GM12874 (cell line): ENCODE data around the gene TTLL11.

ENCODE experiments used
- TF ChIP-seq, protein P1 (sequence below): IDR thresholded peaks from 2 replicates; pipeline ENCODE4 v1.5.1; 2011; ENCODE audit warnings: low read depth, mild to moderate bottlenecking, control low read depth, low read length, moderate library complexity; ENCODE audit not compliant: insufficient read depth

The TTLL11 gene

DNA sequence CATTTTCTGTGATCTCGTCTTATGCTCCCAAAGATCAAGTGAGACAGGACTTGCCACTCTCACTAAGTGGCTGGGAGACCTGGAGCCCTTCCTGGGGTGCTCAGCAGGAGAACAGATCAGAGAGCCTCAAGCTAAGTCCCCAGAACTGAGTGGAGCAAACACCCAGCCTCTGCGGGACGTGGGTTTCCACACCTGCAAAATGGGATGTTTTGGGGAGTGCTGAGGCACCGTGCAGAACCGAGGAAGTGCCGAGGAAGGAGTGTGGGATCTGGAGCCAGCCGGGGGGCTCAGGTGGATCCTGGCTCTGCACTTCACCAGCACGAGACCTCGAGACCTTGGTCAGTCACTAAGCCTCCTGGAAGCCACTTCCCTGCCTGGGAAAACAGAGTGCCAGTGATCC lies 275.6 kb downstream of the TTLL11 start:
- TF ChIP-seq, protein P1, sequence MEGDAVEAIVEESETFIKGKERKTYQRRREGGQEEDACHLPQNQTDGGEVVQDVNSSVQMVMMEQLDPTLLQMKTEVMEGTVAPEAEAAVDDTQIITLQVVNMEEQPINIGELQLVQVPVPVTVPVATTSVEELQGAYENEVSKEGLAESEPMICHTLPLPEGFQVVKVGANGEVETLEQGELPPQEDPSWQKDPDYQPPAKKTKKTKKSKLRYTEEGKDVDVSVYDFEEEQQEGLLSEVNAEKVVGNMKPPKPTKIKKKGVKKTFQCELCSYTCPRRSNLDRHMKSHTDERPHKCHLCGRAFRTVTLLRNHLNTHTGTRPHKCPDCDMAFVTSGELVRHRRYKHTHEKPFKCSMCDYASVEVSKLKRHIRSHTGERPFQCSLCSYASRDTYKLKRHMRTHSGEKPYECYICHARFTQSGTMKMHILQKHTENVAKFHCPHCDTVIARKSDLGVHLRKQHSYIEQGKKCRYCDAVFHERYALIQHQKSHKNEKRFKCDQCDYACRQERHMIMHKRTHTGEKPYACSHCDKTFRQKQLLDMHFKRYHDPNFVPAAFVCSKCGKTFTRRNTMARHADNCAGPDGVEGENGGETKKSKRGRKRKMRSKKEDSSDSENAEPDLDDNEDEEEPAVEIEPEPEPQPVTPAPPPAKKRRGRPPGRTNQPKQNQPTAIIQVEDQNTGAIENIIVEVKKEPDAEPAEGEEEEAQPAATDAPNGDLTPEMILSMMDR: no peak

DNA sequence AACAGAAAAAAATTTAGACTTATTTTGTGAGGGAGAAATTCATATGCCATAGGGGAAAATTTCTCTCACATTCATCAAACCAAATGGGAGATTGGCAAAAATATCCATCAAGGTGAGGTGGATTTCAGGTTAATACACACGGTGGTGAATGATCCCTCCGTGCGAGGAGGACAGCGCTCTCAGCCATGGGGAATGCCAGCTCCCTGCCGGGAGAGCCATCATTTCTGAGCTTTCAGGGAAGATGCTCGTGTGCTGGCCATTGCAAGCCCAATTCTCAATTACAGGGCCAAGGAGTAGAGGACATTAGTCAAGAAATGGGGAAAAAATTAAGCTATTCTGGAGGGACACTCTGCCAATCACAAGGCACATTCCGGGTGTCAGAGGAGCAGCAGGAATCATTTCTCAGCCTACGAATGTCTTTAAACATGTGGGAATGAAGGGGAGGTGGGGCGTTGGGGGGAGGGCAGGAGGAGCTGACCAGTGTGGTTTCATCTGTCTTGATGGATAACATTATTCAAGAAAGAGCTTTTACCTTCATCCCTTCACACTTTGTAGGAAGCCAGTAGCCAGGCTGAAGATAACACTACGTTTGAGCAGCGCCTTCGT lies 276.2 kb downstream of the TTLL11 start:
- TF ChIP-seq, protein P1: no peak

DNA sequence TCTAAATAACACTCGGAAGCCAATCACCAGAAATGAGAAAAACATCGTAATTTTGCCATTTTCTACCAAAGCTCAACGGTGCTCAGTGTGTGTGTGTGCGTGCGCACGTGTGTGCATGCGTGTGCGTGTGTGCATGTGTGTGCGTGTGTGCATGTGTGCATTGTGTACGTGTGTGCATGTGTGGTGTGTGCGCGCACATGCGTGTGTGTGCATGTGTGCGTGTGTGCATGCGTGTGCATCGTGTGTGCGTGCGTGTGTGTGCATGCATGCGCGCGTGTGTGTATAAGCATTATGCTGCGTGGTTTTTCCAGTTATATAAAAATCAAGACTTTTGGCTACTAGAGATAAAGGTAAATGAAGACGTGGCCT lies 276.7 kb downstream of the TTLL11 start:
- TF ChIP-seq, protein P1: no peak

DNA sequence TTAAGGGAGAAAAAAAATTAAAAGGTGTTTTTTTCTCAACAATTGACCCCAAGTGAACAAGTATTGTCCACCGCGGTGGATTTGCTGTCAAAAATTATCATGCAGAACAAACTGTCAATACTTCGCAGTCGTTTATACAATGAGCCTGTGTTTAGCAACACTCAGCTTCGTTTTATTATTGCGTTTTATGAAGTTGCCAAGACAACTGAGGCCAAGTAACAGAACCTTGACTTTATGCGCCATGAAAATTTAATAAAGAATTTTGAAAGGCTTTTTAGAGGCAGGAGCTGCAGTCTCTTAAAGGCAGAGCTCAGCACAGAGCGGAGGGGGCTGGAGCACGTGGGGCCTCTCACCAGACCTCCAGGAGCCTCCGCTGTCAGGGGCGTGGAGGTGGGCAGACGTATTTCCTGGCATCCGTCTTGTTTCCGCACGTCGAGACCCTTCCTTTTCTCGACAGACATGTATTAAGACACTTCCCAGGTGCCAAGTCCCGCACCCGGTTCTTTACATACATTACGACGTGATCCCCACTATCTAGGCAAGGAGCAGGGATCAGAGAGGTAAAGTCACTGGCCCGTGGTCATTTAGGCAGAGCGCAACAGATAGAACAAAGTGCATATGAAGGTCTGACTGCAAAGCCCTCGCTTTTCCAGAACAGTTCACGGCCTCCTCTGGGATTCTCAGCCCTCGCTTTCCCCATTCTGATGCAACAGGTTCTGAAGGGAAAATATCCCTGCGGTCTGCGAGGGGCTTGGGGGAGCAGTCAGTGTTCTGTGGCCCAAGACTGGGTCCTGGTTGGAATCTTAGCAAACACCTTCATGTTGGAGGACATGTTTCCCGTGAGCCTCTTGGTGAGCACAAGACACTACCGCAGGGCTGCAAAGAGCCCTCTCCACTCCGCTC lies 277.3 kb downstream of the TTLL11 start:
- TF ChIP-seq, protein P1: no peak

DNA sequence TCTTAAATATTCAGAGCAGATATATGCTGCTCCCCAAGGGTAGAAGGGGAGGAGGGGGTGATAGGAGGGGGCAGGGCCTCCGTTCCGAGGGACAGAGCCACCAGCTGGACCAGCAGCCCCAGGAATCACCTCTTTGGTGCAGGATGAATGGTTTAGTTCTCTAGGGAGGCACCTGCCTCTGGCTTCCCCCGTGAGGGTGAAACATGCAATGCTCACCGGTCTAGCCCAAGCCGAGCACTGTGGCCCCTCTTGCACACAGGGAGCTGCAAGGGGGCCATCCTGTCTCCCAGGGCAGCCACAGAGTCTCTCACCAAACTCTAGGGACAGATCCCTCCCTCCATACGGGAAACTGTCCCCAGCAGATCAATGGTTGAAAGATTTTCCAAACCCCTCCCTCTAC lies 278.0 kb downstream of the TTLL11 start:
- TF ChIP-seq, protein P1: no peak

DNA sequence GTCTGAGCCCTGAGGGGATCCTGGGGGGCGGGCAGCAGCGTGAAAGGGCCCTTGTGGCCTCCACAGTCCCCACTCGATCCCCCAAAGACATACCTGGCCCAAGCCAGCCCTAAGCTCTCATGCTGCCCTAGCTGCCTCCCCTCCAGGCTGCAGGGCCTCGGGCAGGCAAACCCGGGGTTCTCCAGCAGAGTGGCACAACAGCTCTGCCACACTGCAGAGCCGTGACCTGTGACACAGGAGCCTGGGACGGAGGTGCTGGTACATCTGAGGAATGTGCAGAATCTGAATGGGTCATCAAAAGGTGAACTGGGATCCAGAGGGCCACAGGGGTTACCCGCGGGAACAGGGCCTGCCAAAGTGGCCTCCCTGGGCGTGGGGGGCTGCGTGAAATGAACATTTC lies 278.5 kb downstream of the TTLL11 start:
- TF ChIP-seq, protein P1: no peak

DNA sequence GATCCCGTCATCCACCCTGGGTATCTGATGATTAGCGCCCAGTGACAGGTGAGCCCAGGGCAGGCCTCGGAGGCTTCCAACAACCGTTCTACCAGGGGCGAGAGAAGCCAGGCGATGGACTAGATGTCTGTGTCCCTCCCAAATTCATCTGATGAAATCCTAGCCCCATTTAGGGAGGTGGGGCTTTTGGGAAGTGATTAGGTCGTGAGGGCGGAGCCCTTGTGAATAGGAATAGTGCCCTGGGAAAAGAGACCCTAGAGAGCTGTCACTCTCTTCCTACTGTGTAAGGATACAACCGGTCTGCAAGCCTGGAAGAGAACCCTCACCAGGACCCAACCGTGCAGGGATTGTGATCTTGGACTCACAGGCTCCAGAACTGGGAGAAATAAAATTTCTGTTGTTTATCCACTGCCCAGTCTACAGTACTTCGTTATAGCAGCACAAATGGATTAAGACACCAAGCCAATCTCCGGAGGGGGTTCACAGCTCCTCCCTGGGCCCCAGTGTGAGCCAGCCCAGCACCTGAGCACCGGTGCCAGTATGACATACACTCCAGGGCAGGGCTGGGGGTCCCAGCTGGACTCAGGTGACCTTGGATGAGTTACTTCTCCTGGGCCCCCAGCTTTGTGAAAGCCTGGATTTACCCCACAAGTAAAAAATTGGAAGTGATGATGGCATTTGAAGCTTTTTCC lies 279.4 kb downstream of the TTLL11 start:
- TF ChIP-seq, protein P1: no peak
